D721Med (cell line): Measurements from ENCODE around the gene TEPSIN.

ENCODE experiments used
- DNase-seq: peaks from one replicate; pipeline ENCODE4 v3.0.0; 2011; ENCODE audit warnings: low spot score; ENCODE audit not compliant: insufficient read length
- FAIRE-seq: peaks from 2 replicates; lab custom pipeline; 2011; peaks lifted over from hg19 to GRCh38; lab: Jason Lieb, UNC
- CTCF ChIP-seq: IDR thresholded peaks from 2 replicates; pipeline ENCODE4 v1.5.1; 2012; ENCODE audit warnings: mild to moderate bottlenecking, control low read depth; ENCODE audit not compliant: insufficient read depth; ENCODE audit errors: missing control alignments

The TEPSIN gene

GRCh38 chr17:81260641-81261040 is 21.8 kb upstream of the TEPSIN start:
- no peak for FAIRE-seq
- no peak for DNase-seq
- no peak for TF ChIP-seq CTCF

GRCh38 chr17:81260171-81260570 is 21.3 kb upstream of the TEPSIN start:
- no peak for TF ChIP-seq CTCF
- DNase-seq (no peak), FAIRE-seq (no peak)

GRCh38 chr17:81259058-81259605 is 20.3 kb upstream of the TEPSIN start:
- FAIRE-seq = no peak

GRCh38 chr17:81258292-81258691 is 19.4 kb upstream of the TEPSIN start:
- no peak for DNase-seq
- FAIRE-seq = no peak

More at GRCh38 chr17:81259058-81259605, 20.3 kb upstream of the TEPSIN start:
- no peak for DNase-seq
- TF ChIP-seq CTCF = no peak

GRCh38 chr17:81257533-81257932 is 18.7 kb upstream of the TEPSIN start:
- no peak for TF ChIP-seq CTCF
- FAIRE-seq (no peak), DNase-seq (no peak)

More at GRCh38 chr17:81258292-81258691, 19.4 kb upstream of the TEPSIN start:
- TF ChIP-seq CTCF = no peak

GRCh38 chr17:81256616-81257015 is 17.8 kb upstream of the TEPSIN start:
- DNase-seq (no peak), FAIRE-seq (no peak)
- TF ChIP-seq CTCF = no peak

GRCh38 chr17:81254955-81255717 is 16.3 kb upstream of the TEPSIN start:
- peak; percentile 27 for TF ChIP-seq CTCF
- DNase-seq = no peak
- no peak for FAIRE-seq
